Sigmoid colon (tissue), 3 donors: Measurements from ENCODE around the gene ZG16B.

Experiments
- POLR2A ChIP-seq, 2 donors: fragments of 450-650 bp; IDR thresholded peaks; one replicate each; pipeline ENCODE4 v1.6.1; 2016; ENCODE audit warnings: antibody characterized with exemption in 2 of 2, mild to moderate bottlenecking in 2 of 2, moderate library complexity in 2 of 2
- TF ChIP-seq, protein P1 (sequence below), 4 experiments: fragments of 450-650 bp in 3 of 4; fragments of 200-600 bp in 1 of 4; IDR thresholded peaks; one replicate each; pipeline ENCODE4 v1.5.1; 2016 to 2019; ENCODE audit warnings: antibody characterized with exemption in 4 of 4, mild to moderate bottlenecking in 3 of 4, moderate library complexity in 2 of 4

DNA sequence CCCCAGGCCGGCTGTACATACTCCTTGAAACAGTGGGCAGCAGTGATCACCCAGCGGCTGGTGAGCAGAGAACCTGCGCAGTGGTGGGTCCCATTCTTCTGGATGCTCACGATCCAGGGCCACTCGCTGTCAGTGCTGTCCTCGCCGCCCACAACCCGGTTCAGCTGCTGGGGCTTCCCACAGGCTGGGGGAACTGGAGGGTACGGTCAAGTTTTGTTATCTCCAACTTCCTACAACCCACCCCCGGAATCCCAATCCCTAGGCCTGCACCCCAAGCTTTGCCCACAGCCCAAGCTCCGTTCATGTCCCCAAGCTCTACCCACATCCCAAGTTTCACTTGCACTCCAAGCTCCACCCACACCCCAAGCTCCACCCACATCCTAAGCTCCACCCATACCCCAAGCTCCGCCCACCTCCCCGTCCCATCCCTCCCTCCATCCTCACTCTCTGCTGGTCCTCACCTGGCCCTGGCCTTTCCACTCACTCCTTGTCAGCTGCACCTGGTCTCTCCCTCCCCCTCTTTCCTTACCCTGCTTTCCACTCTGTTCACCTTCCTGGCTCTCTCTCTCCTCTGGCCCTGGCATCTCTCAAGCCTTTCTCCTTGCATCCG, 26.1 kb downstream of the ZG16B start:
- TF ChIP-seq, protein P1, sequence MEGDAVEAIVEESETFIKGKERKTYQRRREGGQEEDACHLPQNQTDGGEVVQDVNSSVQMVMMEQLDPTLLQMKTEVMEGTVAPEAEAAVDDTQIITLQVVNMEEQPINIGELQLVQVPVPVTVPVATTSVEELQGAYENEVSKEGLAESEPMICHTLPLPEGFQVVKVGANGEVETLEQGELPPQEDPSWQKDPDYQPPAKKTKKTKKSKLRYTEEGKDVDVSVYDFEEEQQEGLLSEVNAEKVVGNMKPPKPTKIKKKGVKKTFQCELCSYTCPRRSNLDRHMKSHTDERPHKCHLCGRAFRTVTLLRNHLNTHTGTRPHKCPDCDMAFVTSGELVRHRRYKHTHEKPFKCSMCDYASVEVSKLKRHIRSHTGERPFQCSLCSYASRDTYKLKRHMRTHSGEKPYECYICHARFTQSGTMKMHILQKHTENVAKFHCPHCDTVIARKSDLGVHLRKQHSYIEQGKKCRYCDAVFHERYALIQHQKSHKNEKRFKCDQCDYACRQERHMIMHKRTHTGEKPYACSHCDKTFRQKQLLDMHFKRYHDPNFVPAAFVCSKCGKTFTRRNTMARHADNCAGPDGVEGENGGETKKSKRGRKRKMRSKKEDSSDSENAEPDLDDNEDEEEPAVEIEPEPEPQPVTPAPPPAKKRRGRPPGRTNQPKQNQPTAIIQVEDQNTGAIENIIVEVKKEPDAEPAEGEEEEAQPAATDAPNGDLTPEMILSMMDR (IDR thresholded peaks at IDR 0.05), result no peak
- TF ChIP-seq POLR2A (IDR thresholded peaks at IDR 0.05), result no peak
